Glomerular visceral epithelial cell (primary cell): ENCODE data around the gene SEPTIN3.

Source experiments
- DNase-seq: peaks from one replicate; pipeline ENCODE4 v3.0.0-alpha.2; 2016; ENCODE audit errors: extremely low spot score

Gene SEPTIN3

GRCh38 chr22:42016111-42016510 lies 46.9 kb downstream of the SEPTIN3 start:
- DNase-seq, result no peak

GRCh38 chr22:42018224-42018623 lies 49.0 kb downstream of the SEPTIN3 start:
- no peak for DNase-seq
